Prostate gland (tissue), 2 donors: ENCODE results near the gene MYO5C. TPM values are rescaled to one million over a fixed set of nuclear protein-coding genes. Genes with fewer than 3 reads are reported as not detected.
A peak's percentile ranks its signal among the peaks of the same experiment; 100 is the strongest.

ENCODE experiments used
- DNase-seq: peaks from one replicate; pipeline ENCODE4 v3.0.0-alpha.2; 2019; ENCODE audit warnings: low spot score
- H3K27ac ChIP-seq, 2 donors: fragments of 200-600 bp; sonication (generic); 2 replicates each; pipeline ENCODE4 v1.5.1; 2017 to 2019
- H3K27me3 ChIP-seq: fragments of 200-600 bp; sonication (generic); replicated peaks from 2 replicates; pipeline ENCODE4 v1.5.1; 2019; ENCODE audit not compliant: insufficient read depth
- H3K36me3 ChIP-seq, 2 donors: fragments of 200-600 bp; sonication (generic); 1 replicate in 1 of 2; 2 replicates in 1 of 2; pipeline versions ENCODE4 v1.5.1 to v1.8.1; 2017 to 2019
- H3K4me1 ChIP-seq: fragments of 200-600 bp; sonication (generic); replicated peaks from 2 replicates; pipeline ENCODE4 v1.5.1; 2019
- H3K4me3 ChIP-seq, 2 donors: fragments of 200-600 bp; sonication (generic); 2 replicates each; pipeline ENCODE4 v1.5.1; 2017 to 2019
- H3K9me3 ChIP-seq: fragments of 200-600 bp; sonication (generic); 2 replicates; pipeline ENCODE4 v1.5.1; 2017
- CTCF ChIP-seq, 4 experiments: fragments of 200-600 bp in 2 of 4; fragments of 450-650 bp in 2 of 4; sonication (generic) in 2 of 4; IDR thresholded peaks; 1 replicate in 3 of 4; 2 replicates in 1 of 4; pipeline ENCODE4 v1.5.1; 2016 to 2019; ENCODE audit warnings: antibody characterized with exemption in 4 of 4, mild to moderate bottlenecking in 2 of 4, moderate library complexity in 2 of 4
- POLR2A ChIP-seq: fragments of 450-650 bp; IDR thresholded peaks from one replicate; pipeline ENCODE4 v1.6.1; 2016; ENCODE audit warnings: antibody characterized with exemption, mild to moderate bottlenecking
- POLR2AphosphoS5 ChIP-seq: sonication (generic); formaldehyde crosslinking; IDR thresholded peaks from one replicate; pipeline ENCODE4 v1.6.1; 2017; ENCODE audit warnings: antibody characterized with exemption
- WGBS: methylation state at CpG from one replicate; pipeline ENCODE4 v1.1.5; 2018; 5-methylcytosine and 5-hydroxymethylcytosine counted together
- intact Hi-C: fragments of 100-400 bp; cut with DNase I; formaldehyde crosslinking; loops from one replicate; pipeline ENCODE4 v1.14.2; 2022
- total RNA-seq, 2 donors: library from RNA; depleted of rRNA; stranded (reverse); fragments of >200 nt; gene quantifications; one replicate each; pipeline ENCODE4 v1.1.0, GENCODE V29; 2016

Gene MYO5C
- total RNA-seq, 2 donors from 2014 or later = 53.5 to 59.9 TPM

- Histone ChIP-seq H3K4me3 (no peak overlapping the region), H3K36me3 (no peaks in the 10 kb centered on the region), H3K4me1 (no peaks in the 10 kb centered on the region), H3K27ac (peak overlapping the region in 1 of 2 donors; percentile 14), H3K9me3 (no peaks in the 10 kb centered on the region), H3K27me3 (no peaks in the 10 kb centered on the region)
- intact Hi-C loops = no loop called here
- 63% methylated on average over 10 of the region's 10 CpGs for WGBS
- TF ChIP-seq CTCF (IDR thresholded peaks at IDR 0.05) (peak in 1 of 4 experiments; percentile 11), POLR2A (no peak), POLR2AphosphoS5 (peak; percentile 64)
- DNase-seq = peak; percentile 79
Observed at GRCh38 chr15:52217186-52217585, 78.4 kb downstream of the MYO5C start.

- H3K4me3 ChIP-seq = no peak overlapping the region
- H3K36me3 ChIP-seq = no peaks in the 10 kb centered on the region
- H3K27ac ChIP-seq = no peak overlapping the region
- H3K9me3 ChIP-seq = no peaks in the 10 kb centered on the region
- 100% methylated on average over 1 of the region's 1 CpG for WGBS
- H3K4me1 ChIP-seq = no peaks in the 10 kb centered on the region
- intact Hi-C loops = no loop called here
- no peaks in the 10 kb centered on the region for H3K27me3 ChIP-seq
- TF ChIP-seq POLR2AphosphoS5 (no peak), POLR2A (no peak), CTCF (IDR thresholded peaks at IDR 0.05) (no peak)
- DNase-seq = no peak
Observed at GRCh38 chr15:52214553-52214952, 81.1 kb downstream of the MYO5C start.

GRCh38 chr15:52213206-52213605 lies 82.4 kb downstream of the MYO5C start:
- intact Hi-C loops = no loop called here
- no peaks in the 10 kb centered on the region for H3K27me3 ChIP-seq
- H3K27ac ChIP-seq = no peak overlapping the region
- H3K4me3 ChIP-seq = no peak overlapping the region
- no peak for DNase-seq
- TF ChIP-seq POLR2AphosphoS5 (no peak), CTCF (IDR thresholded peaks at IDR 0.05) (no peak), POLR2A (no peak)
- no peaks in the 10 kb centered on the region for H3K36me3 ChIP-seq
- 69% methylated on average over 3 of the region's 3 CpGs for WGBS
- H3K4me1 ChIP-seq = no peaks in the 10 kb centered on the region
- no peaks in the 10 kb centered on the region for H3K9me3 ChIP-seq

- Histone ChIP-seq H3K27ac (no peak overlapping the region), H3K4me1 (no peaks in the 10 kb centered on the region), H3K36me3 (no peaks in the 10 kb centered on the region), H3K4me3 (no peak overlapping the region), H3K27me3 (no peaks in the 10 kb centered on the region), H3K9me3 (no peaks in the 10 kb centered on the region)
- intact Hi-C loops = no loop called here
- DNase-seq = peak; percentile 36
- TF ChIP-seq CTCF (IDR thresholded peaks at IDR 0.05) (peak in 3 of 4 experiments; percentile 37 to 64 (median 43)), POLR2AphosphoS5 (no peak)
- 44% methylated on average over 2 of the region's 2 CpGs for WGBS
Observed at GRCh38 chr15:52208306-52208946, 87.2 kb downstream of the MYO5C start.

- DNase-seq = no peak
- no peaks in the 10 kb centered on the region for H3K36me3 ChIP-seq
- no peak overlapping the region for H3K4me3 ChIP-seq
- TF ChIP-seq POLR2AphosphoS5 (no peak), POLR2A (no peak), CTCF (IDR thresholded peaks at IDR 0.05) (no peak)
- H3K27me3 ChIP-seq = no peaks in the 10 kb centered on the region
- H3K4me1 ChIP-seq = no peaks in the 10 kb centered on the region
- H3K27ac ChIP-seq = no peak overlapping the region
- intact Hi-C loops = no loop called here
- H3K9me3 ChIP-seq = no peaks in the 10 kb centered on the region
- WGBS = 64% methylated on average over 1 of the region's 1 CpG
Observed at GRCh38 chr15:52207191-52207590, 88.4 kb downstream of the MYO5C start.
